ENCODE measurements around the gene SLCO2A1.

DNA sequence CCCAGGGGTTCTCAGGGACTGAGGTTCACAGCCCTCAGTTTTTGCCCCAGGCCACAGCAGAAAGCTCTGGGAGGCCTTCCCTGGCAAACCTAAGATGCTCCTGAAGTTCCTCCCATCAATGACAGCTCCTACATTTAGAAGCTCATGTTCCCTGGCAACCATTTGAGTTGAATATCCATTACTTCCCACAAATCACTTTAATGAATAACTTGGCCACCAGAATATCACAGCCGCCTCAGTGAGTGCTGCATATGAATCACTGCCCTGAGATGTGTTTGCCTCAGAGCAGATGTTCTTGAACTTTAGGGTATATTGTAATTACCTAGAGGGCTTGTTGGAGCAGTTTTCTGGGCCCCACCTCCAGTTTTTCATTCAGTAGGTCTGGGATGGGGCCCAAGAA is 27.4 kb downstream of the SLCO2A1 start:
- TF ChIP-seq, protein P1, sequence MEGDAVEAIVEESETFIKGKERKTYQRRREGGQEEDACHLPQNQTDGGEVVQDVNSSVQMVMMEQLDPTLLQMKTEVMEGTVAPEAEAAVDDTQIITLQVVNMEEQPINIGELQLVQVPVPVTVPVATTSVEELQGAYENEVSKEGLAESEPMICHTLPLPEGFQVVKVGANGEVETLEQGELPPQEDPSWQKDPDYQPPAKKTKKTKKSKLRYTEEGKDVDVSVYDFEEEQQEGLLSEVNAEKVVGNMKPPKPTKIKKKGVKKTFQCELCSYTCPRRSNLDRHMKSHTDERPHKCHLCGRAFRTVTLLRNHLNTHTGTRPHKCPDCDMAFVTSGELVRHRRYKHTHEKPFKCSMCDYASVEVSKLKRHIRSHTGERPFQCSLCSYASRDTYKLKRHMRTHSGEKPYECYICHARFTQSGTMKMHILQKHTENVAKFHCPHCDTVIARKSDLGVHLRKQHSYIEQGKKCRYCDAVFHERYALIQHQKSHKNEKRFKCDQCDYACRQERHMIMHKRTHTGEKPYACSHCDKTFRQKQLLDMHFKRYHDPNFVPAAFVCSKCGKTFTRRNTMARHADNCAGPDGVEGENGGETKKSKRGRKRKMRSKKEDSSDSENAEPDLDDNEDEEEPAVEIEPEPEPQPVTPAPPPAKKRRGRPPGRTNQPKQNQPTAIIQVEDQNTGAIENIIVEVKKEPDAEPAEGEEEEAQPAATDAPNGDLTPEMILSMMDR (tag by site-specific recombination; IDR thresholded peaks at IDR 0.05) = no peak
- TF ChIP-seq PRDM1 (tag by site-specific recombination; IDR thresholded peaks at IDR 0.05) (no peak), ZNF561 (tag by site-specific recombination; IDR thresholded peaks at IDR 0.05; ENCODE audit: borderline replicate concordance) (no peak), YY1 (tag by site-specific recombination; IDR thresholded peaks at IDR 0.05) (no peak)
- TF ChIP-seq, protein P2, sequence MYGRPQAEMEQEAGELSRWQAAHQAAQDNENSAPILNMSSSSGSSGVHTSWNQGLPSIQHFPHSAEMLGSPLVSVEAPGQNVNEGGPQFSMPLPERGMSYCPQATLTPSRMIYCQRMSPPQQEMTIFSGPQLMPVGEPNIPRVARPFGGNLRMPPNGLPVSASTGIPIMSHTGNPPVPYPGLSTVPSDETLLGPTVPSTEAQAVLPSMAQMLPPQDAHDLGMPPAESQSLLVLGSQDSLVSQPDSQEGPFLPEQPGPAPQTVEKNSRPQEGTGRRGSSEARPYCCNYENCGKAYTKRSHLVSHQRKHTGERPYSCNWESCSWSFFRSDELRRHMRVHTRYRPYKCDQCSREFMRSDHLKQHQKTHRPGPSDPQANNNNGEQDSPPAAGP (tag by site-specific recombination; IDR thresholded peaks at IDR 0.05) = no peak
- TF ChIP-seq, protein P3, sequence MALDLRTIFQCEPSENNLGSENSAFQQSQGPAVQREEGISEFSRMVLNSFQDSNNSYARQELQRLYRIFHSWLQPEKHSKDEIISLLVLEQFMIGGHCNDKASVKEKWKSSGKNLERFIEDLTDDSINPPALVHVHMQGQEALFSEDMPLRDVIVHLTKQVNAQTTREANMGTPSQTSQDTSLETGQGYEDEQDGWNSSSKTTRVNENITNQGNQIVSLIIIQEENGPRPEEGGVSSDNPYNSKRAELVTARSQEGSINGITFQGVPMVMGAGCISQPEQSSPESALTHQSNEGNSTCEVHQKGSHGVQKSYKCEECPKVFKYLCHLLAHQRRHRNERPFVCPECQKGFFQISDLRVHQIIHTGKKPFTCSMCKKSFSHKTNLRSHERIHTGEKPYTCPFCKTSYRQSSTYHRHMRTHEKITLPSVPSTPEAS (tag by site-specific recombination; IDR thresholded peaks at IDR 0.05) = no peak
- TF ChIP-seq, protein P4, sequence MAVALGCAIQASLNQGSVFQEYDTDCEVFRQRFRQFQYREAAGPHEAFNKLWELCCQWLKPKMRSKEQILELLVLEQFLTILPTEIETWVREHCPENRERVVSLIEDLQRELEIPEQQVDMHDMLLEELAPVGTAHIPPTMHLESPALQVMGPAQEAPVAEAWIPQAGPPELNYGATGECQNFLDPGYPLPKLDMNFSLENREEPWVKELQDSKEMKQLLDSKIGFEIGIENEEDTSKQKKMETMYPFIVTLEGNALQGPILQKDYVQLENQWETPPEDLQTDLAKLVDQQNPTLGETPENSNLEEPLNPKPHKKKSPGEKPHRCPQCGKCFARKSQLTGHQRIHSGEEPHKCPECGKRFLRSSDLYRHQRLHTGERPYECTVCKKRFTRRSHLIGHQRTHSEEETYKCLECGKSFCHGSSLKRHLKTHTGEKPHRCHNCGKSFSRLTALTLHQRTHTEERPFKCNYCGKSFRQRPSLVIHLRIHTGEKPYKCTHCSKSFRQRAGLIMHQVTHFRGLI (tag by site-specific recombination; IDR thresholded peaks at IDR 0.05) = no peak
